Measurements from ENCODE around the gene DDI2. TPM values are rescaled to one million over a fixed set of nuclear protein-coding genes. Genes with fewer than 3 reads are reported as not detected.
A peak's percentile ranks its signal among the peaks of the same experiment; 100 is the strongest.

Gene DDI2
- total RNA-seq, 1 experiment from 2014 or later, result 18.7 TPM

- no peak for DNase-seq (ENCODE audit: low spot score)
Measured at GRCh38 chr1:15605398-15606383, 11.6 kb upstream of the DDI2 start.

- DNase-seq (ENCODE audit: low spot score), result no peak
Measured at GRCh38 chr1:15609631-15610030, 7.6 kb upstream of the DDI2 start.

GRCh38 chr1:15610167-15610566 lies 7.1 kb upstream of the DDI2 start:
- DNase-seq (ENCODE audit: low spot score), result no peak

GRCh38 chr1:15616373-15617172 lies 685 bp upstream of the DDI2 start:
- DNase-seq (ENCODE audit: low spot score), result no peak

GRCh38 chr1:15618077-15618654 lies 908 bp downstream of the DDI2 start:
- DNase-seq (ENCODE audit: low spot score), result peak; percentile 78

- peak; percentile 46 for DNase-seq (ENCODE audit: low spot score)
Measured at GRCh38 chr1:15618655-15619525, 1.6 kb downstream of the DDI2 start.

- peak; percentile 27 for DNase-seq (ENCODE audit: low spot score)
Measured at GRCh38 chr1:15620155-15620545, 2.9 kb downstream of the DDI2 start.

- DNase-seq (ENCODE audit: low spot score), result no peak
Measured at GRCh38 chr1:15620902-15621682, 3.8 kb downstream of the DDI2 start.

- DNase-seq (ENCODE audit: low spot score), result no peak
Measured at GRCh38 chr1:15621975-15622374, 4.7 kb downstream of the DDI2 start.

GRCh38 chr1:15622712-15623373 lies 5.6 kb downstream of the DDI2 start:
- no peak for DNase-seq (ENCODE audit: low spot score)

GRCh38 chr1:15623435-15623834 lies 6.2 kb downstream of the DDI2 start:
- no peak for DNase-seq (ENCODE audit: low spot score)

- DNase-seq (ENCODE audit: low spot score), result no peak
Measured at GRCh38 chr1:15624133-15624714, 7.0 kb downstream of the DDI2 start.

GRCh38 chr1:15625056-15625917 lies 8.0 kb downstream of the DDI2 start:
- DNase-seq (ENCODE audit: low spot score), result no peak

- no peak for DNase-seq (ENCODE audit: low spot score)
Measured at GRCh38 chr1:15626269-15626950, 9.2 kb downstream of the DDI2 start.

GRCh38 chr1:15627343-15627988 lies 10.2 kb downstream of the DDI2 start:
- no peak for DNase-seq (ENCODE audit: low spot score)

- DNase-seq (ENCODE audit: low spot score), result no peak
Measured at GRCh38 chr1:15628003-15628402, 10.7 kb downstream of the DDI2 start.

GRCh38 chr1:15633756-15634420 lies 16.6 kb downstream of the DDI2 start:
- no peak for DNase-seq (ENCODE audit: low spot score)
